Liver (tissue), 9 donors: Measurements from ENCODE around the gene ATP6V1D. TPM values are rescaled to one million over a fixed set of nuclear protein-coding genes. Genes with fewer than 3 reads are reported as not detected.
"Not testable (repeated sequence)": the region's sequence is repeated elsewhere in the genome, so short reads cannot be mapped to it uniquely, and the experiment has no call there.

Experiments
- DNase-seq: peaks from one replicate; pipeline ENCODE4 v3.0.0-alpha.2; 2017; ENCODE audit warnings: low spot score
- H3K27ac ChIP-seq, 2 donors: one replicate each; pipeline ENCODE4 v1.7.0; 2013; ENCODE audit warnings: inconsistent platforms in 2 of 2, low read length in 2 of 2, control low read depth in 1 of 2, low read depth in 1 of 2, mild to moderate bottlenecking in 1 of 2
- H3K27me3 ChIP-seq, 4 donors: one replicate each; pipeline versions ENCODE4 v1.6.1 to v1.7.0; 2013; ENCODE audit warnings: low read length in 3 of 4, inconsistent platforms in 1 of 4, mild to moderate bottlenecking in 1 of 4, moderate library complexity in 1 of 4; ENCODE audit not compliant: control insufficient read depth in 4 of 4, insufficient read depth in 4 of 4
- H3K36me3 ChIP-seq, 4 donors: one replicate each; pipeline versions ENCODE4 v1.6.1 to v1.7.0; 2013; ENCODE audit warnings: low read length in 3 of 4, mild to moderate bottlenecking in 3 of 4, low read depth in 1 of 4, moderate library complexity in 1 of 4; ENCODE audit not compliant: control insufficient read depth in 4 of 4, insufficient read depth in 3 of 4
- H3K4me1 ChIP-seq, 4 donors: one replicate each; pipeline versions ENCODE4 v1.6.1 to v1.7.0; 2013; ENCODE audit warnings: low read length in 3 of 4, mild to moderate bottlenecking in 3 of 4, moderate library complexity in 1 of 4; ENCODE audit not compliant: control insufficient read depth in 4 of 4, insufficient read depth in 4 of 4
- H3K4me3 ChIP-seq, 3 donors: one replicate each; pipeline versions ENCODE4 v1.6.1 to v1.7.0; 2013; ENCODE audit warnings: low read length in 3 of 3, control low read depth in 1 of 3, low read depth in 1 of 3, mild to moderate bottlenecking in 1 of 3
- H3K9ac ChIP-seq, 2 donors: one replicate each; pipeline ENCODE4 v1.7.0; 2013; ENCODE audit warnings: low read length in 2 of 2, mild to moderate bottlenecking in 2 of 2, moderate library complexity in 2 of 2, control low read depth in 1 of 2, low read depth in 1 of 2
- H3K9me3 ChIP-seq, 4 donors: one replicate each; pipeline versions ENCODE4 v1.6.1 to v1.7.0; 2013; ENCODE audit warnings: low read length in 3 of 4; ENCODE audit not compliant: control insufficient read depth in 4 of 4
- CTCF ChIP-seq: fragments of 150-350 bp; IDR thresholded peaks from 2 replicates; pipeline ENCODE4 v1.5.1; 2017; ENCODE audit warnings: improper control_type of control experiment, low read depth, low read length; ENCODE audit not compliant: missing input control
- MAX ChIP-seq: IDR thresholded peaks from 2 replicates; pipeline ENCODE4 v1.6.1; 2016; ENCODE audit warnings: antibody characterized with exemption
- NR2F2 ChIP-seq: IDR thresholded peaks from 2 replicates; pipeline ENCODE4 v1.6.1; 2016; ENCODE audit warnings: antibody characterized with exemption
- RAD21 ChIP-seq, 2 donors: IDR thresholded peaks; 2 replicates each; pipeline ENCODE4 v1.6.1; 2016; ENCODE audit warnings: antibody characterized with exemption in 2 of 2, mild to moderate bottlenecking in 2 of 2
- REST ChIP-seq: IDR thresholded peaks from 2 replicates; pipeline ENCODE4 v1.6.1; 2016; ENCODE audit warnings: antibody characterized with exemption, mild to moderate bottlenecking
- RXRA ChIP-seq, 2 donors: IDR thresholded peaks; 2 replicates each; pipeline ENCODE4 v1.6.1; 2017 to 2018; ENCODE audit warnings: antibody characterized with exemption in 2 of 2, mild to moderate bottlenecking in 1 of 2
- SP1 ChIP-seq: IDR thresholded peaks from 2 replicates; pipeline ENCODE4 v1.6.1; 2018; ENCODE audit warnings: antibody characterized with exemption, mild to moderate bottlenecking
- YY1 ChIP-seq: IDR thresholded peaks from 2 replicates; pipeline ENCODE4 v1.6.1; 2016; ENCODE audit warnings: antibody characterized with exemption, mild to moderate bottlenecking
- WGBS: extraction: QIAGEN DNeasy Blood & Tissue Kit; methylation state at CpG from one replicate; pipeline ENCODE4 v1.1.7; 2013; 5-methylcytosine and 5-hydroxymethylcytosine counted together
- polyA plus RNA-seq, 2 donors: library from polyadenylated mRNA; stranded (reverse) in 1 of 2; unstranded in 1 of 2; fragments of 200-250 nt in 1 of 2; fragments of >200 nt in 1 of 2; fragmentation: Nextera tagmentation in 1 of 2; extraction: Ambion mirVana in 1 of 2; gene quantifications; one replicate each; pipeline versions ENCODE4 v1.2.1 to v1.2.3, GENCODE V29; 2013 to 2015
- total RNA-seq, 2 donors: library from RNA; depleted of rRNA; stranded (reverse); fragments of >200 nt; gene quantifications; one replicate each; pipeline ENCODE4 v1.2.3, GENCODE V29; 2014
- TF ChIP-seq, protein P1 (sequence below): IDR thresholded peaks from 2 replicates; pipeline ENCODE4 v1.6.1; 2016; ENCODE audit warnings: antibody characterized with exemption
- donor health status: healthy.
- donor health status: healthy.
- donor health status: healthy.
- donor health status: healthy.
- donor health status: healthy.

Gene ATP6V1D
- total and polyA plus RNA-seq, 4 donors, result 22.6 to 53.2 (median 42.8) TPM

DNA sequence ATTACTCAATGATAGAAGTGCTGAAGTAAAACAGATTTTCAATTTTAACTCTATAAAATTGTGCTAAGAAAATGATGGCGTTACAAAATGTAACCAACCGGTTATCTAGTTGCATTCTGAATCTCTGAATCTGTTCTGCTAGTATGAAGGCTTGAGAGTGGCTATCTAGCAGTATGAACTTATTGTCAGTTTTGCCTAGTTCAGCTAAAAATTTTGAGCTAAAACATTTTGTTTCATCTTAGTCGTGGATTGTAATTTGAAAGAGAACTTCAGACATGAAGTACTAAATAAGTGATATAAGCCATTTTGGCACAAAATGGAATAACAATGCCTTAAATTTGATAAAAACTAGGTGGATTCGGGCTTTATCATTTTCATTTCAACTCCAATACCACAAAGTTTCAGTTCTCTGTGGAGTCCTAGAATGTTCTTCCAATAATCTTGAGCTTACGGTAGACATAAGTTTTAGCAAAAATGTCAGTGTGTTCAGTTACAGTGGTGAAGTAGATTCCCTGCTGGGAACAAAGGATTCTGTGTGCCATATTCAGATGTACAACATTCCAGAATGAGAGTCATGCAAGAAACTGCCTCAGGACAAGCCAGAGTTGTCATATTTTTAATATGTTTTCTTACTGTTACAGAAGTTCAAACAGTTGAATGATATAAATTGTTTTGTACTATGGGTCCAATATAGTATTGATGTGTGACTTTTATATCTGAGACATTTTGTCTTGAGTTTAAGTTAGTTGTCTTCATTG lies 28.1 kb downstream of the ATP6V1D start:
- no peaks in the 10 kb centered on the region for H3K4me1 ChIP-seq
- 93% methylated on average over 5 of the region's 5 CpGs for WGBS

DNA sequence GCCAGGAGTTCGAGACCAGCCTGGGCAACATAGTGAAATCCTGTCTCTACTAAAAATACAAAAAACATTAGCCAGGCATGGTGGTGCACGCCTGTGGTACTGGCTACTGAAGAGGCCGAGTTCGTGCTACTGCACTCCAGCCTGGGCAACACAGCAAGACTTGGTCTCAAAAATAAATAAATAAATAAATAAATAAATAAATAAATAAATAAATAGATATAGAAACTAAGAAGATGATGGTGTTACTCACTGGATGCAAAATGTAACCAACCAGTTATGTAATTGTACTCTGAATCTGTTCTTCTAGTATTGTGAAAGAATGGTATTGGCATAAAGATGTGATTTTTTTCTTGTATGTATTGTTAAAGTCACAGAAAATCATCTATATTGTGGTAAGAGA lies 29.9 kb downstream of the ATP6V1D start:
- not testable (repeated sequence) for H3K9me3 ChIP-seq, H3K27ac ChIP-seq, H3K27me3 ChIP-seq, H3K9ac ChIP-seq, H3K4me1 ChIP-seq, DNase-seq, H3K4me3 ChIP-seq
- H3K36me3 ChIP-seq, result peaks cover 0 to 30% (median 18%) of the 10 kb centered on the region in 4 donors
- 99% methylated on average over 4 of the region's 4 CpGs for WGBS

More for the DNA sequence above, 28.1 kb downstream of the ATP6V1D start:
- H3K27ac ChIP-seq, result no peak overlapping the region
- H3K9ac ChIP-seq, result no peak overlapping the region
- TF ChIP-seq NR2F2, result no peak
- no peaks in the 10 kb centered on the region for H3K27me3 ChIP-seq
- H3K9me3 ChIP-seq, result no peaks in the 10 kb centered on the region
- peaks cover 0 to 44% (median 29%) of the 10 kb centered on the region in 4 donors for H3K36me3 ChIP-seq
- no peak for DNase-seq
- no peak overlapping the region for H3K4me3 ChIP-seq

DNA sequence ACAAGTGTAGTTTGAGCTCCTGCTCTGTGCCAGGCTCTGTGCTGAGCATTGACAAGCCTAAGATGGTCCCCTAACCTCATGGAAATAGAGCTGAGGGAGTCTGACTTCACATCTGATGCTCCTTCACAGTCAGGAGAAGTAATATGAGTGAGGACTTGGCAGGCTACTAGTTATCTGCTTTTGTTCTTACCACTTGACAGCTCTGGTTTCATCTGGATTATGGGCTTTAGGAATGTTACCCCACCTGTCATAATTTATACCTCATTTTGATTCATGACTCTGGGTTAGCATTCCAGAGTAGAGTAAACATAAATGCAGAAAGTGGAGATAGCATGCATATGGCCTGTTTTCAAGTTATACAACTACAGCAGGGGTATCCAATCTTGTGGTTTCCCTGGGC lies 40.5 kb downstream of the ATP6V1D start:
- no peak overlapping the region for H3K9ac ChIP-seq
- TF ChIP-seq, protein P1, sequence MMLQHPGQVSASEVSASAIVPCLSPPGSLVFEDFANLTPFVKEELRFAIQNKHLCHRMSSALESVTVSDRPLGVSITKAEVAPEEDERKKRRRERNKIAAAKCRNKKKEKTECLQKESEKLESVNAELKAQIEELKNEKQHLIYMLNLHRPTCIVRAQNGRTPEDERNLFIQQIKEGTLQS, result no peak
- TF ChIP-seq RXRA (IDR thresholded peaks at IDR 0.05) (no peak), CTCF (no peak), YY1 (no peak), SP1 (no peak)
- H3K4me3 ChIP-seq, result no peak overlapping the region
- H3K27ac ChIP-seq, result no peak overlapping the region
- H3K36me3 ChIP-seq, result peaks cover 4 to 31% (median 26%) of the 10 kb centered on the region in 4 donors
- H3K9me3 ChIP-seq, result no peaks in the 10 kb centered on the region
- H3K4me1 ChIP-seq, result no peaks in the 10 kb centered on the region
- no peaks in the 10 kb centered on the region for H3K27me3 ChIP-seq
- no peak for DNase-seq

GRCh38 chr14:67317822-67318221 lies 41.8 kb downstream of the ATP6V1D start:
- 87% methylated on average over 1 of the region's 1 CpG for WGBS
- Histone ChIP-seq H3K4me3 (no peak overlapping the region), H3K4me1 (no peaks in the 10 kb centered on the region), H3K27me3 (no peaks in the 10 kb centered on the region), H3K36me3 (peaks cover 4 to 29% (median 21%) of the 10 kb centered on the region in 4 donors), H3K9me3 (no peaks in the 10 kb centered on the region), H3K27ac (no peak overlapping the region), H3K9ac (no peak overlapping the region)
- no peak for TF ChIP-seq MAX
- no peak for TF ChIP-seq RAD21 (IDR thresholded peaks at IDR 0.05)
- no peak for TF ChIP-seq REST
- DNase-seq, result no peak
